Measurements from ENCODE around the gene HAGH. TPM values are rescaled to one million over a fixed set of nuclear protein-coding genes. Genes with fewer than 3 reads are reported as not detected.

Gene HAGH
- total RNA-seq, 6 experiments from 2014 or later: 77.9 to 161 (median 143) TPM

DNA sequence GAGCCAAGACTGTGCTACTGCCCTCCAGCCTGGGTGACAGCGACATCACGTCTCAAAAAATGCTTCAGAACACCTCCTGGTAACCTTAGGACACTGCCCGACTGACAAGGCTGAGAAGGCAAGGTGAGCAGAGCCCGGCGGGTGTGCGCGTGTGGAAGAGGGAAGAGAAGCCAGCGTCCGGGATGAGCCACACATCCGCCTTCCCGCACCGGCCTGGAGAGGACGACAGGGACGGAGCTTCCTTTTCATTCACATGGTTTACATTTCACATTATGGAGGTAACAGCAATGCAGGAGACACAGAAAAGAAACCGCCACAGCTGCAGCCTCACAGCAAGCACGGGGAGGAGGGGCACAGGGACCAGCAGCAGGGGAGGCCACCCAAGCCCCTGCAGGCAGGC, 16.5 kb downstream of the HAGH start:
- no peaks in the 10 kb centered on the region for H3K9me3 ChIP-seq
- no peak overlapping the region for H3K27ac ChIP-seq
- H3K4me3 ChIP-seq: no peak overlapping the region
- WGBS (ENCODE audit: insufficient coverage, low coverage, low lambda C conversion rate, missing lambda C conversion rate): 80% methylated on average over 3 of the region's 16 CpGs
- ATAC-seq (no peak), DNase-seq (no peak)
- H3K4me1 ChIP-seq: peaks cover 0 to 5% (median 0%) of the 10 kb centered on the region in 4 donors
- no peaks in the 10 kb centered on the region for H3K27me3 ChIP-seq
- TF ChIP-seq POLR2A (IDR thresholded peaks at IDR 0.05): no peak
- TF ChIP-seq, protein P1, sequence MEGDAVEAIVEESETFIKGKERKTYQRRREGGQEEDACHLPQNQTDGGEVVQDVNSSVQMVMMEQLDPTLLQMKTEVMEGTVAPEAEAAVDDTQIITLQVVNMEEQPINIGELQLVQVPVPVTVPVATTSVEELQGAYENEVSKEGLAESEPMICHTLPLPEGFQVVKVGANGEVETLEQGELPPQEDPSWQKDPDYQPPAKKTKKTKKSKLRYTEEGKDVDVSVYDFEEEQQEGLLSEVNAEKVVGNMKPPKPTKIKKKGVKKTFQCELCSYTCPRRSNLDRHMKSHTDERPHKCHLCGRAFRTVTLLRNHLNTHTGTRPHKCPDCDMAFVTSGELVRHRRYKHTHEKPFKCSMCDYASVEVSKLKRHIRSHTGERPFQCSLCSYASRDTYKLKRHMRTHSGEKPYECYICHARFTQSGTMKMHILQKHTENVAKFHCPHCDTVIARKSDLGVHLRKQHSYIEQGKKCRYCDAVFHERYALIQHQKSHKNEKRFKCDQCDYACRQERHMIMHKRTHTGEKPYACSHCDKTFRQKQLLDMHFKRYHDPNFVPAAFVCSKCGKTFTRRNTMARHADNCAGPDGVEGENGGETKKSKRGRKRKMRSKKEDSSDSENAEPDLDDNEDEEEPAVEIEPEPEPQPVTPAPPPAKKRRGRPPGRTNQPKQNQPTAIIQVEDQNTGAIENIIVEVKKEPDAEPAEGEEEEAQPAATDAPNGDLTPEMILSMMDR (IDR thresholded peaks at IDR 0.05): no peak
- intact Hi-C loops (cut with DNase I): no loop called here
- H3K36me3 ChIP-seq: peaks cover 0 to 46% (median 27%) of the 10 kb centered on the region in 4 donors

DNA sequence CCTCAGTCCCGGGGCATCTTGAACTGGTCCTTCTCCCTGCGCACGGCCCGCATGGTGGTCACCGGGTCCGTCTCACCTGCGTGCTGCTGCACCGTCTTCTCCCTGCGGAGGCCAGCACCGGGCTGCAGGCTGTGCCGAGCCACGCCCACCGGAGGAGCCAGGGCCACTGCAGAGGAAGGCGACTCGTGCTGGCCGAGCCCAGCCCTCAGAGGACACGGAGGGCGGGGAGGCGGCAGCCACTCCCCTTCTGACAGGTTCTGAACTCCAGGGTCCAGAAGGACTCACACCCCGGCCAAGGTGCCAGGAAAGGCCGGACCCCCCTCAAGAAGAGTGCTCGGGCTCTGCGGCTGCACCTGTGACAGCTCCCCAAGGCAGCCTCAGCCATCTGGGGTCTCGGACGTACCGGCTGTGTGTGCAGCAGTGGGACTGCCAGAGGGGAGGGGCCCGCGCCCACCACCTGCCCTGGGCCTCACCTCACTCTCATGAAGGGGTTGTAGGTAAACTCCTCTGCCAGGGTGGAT, 17.3 kb downstream of the HAGH start:
- WGBS (ENCODE audit: insufficient coverage, low coverage, low lambda C conversion rate, missing lambda C conversion rate): 96% methylated on average over 5 of the region's 28 CpGs
- TF ChIP-seq POLR2A (IDR thresholded peaks at IDR 0.05): no peak
- TF ChIP-seq, protein P1 (IDR thresholded peaks at IDR 0.05): no peak
- no peak overlapping the region for H3K4me3 ChIP-seq
- no peak for DNase-seq
- ATAC-seq: peak in 1 of 4 donors; percentile 4
- intact Hi-C loops (cut with DNase I): no loop called here
- no peaks in the 10 kb centered on the region for H3K27me3 ChIP-seq
- no peaks in the 10 kb centered on the region for H3K9me3 ChIP-seq
- H3K27ac ChIP-seq: no peak overlapping the region
- H3K4me1 ChIP-seq: peaks cover 0 to 5% (median 0%) of the 10 kb centered on the region in 4 donors
- H3K36me3 ChIP-seq: peaks cover 0 to 43% (median 24%) of the 10 kb centered on the region in 4 donors

DNA sequence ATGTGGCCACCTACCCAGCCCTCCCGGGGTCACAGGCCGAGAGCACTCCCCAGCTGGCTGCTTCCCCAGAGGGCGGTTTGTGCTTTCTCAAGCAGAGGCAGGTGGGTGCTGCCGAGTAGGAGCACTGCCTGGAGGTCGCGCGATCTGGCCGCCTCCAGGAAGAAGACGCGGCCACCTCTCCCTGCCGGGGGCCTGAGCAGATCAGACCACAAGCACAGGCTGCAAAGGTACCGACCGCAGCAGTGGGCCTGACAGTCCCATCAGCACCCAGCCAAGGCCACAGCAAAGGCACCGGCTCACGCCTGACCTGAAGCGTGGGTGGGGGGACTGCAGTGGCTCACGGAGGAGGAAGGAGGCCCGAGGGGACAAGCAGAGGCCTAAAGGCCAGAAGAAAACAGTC, 17.9 kb downstream of the HAGH start:
- ATAC-seq: no peak
- H3K27ac ChIP-seq: no peak overlapping the region
- H3K4me1 ChIP-seq: peaks cover 0 to 5% (median 0%) of the 10 kb centered on the region in 4 donors
- DNase-seq: no peak
- no peak overlapping the region for H3K4me3 ChIP-seq
- 89% methylated on average over 6 of the region's 18 CpGs for WGBS (ENCODE audit: insufficient coverage, low coverage, low lambda C conversion rate, missing lambda C conversion rate)
- TF ChIP-seq POLR2A (IDR thresholded peaks at IDR 0.05): no peak
- TF ChIP-seq, protein P1 (IDR thresholded peaks at IDR 0.05): no peak
- H3K27me3 ChIP-seq: no peaks in the 10 kb centered on the region
- no peaks in the 10 kb centered on the region for H3K9me3 ChIP-seq
- peaks cover 0 to 39% (median 22%) of the 10 kb centered on the region in 4 donors for H3K36me3 ChIP-seq
- intact Hi-C loops (cut with DNase I): no loop called here

DNA sequence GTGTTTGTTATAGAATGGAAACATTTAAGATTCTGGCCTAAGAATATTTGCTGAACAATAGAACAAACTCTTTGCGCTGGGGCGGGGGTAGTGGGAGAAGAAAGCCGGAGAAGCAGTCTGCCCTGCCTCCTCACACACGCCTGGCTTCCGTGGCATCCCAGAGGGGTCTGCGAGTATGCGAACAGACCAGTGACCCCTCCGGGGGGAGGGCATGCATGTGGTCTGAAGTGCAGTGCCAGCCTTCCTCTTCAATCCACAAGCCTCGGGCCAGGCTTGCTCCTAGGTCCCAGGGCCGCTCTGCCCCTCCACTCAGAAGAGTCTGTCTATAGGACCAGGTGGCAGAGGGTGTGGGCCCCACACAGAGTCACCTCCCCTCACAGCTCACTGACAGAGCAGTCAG, 19.0 kb downstream of the HAGH start:
- TF ChIP-seq POLR2A (IDR thresholded peaks at IDR 0.05): no peak
- TF ChIP-seq, protein P1 (IDR thresholded peaks at IDR 0.05): no peak
- Histone ChIP-seq H3K36me3 (peaks cover 0 to 31% (median 22%) of the 10 kb centered on the region in 4 donors), H3K27me3 (no peaks in the 10 kb centered on the region), H3K27ac (no peak overlapping the region), H3K4me1 (no peaks in the 10 kb centered on the region), H3K9me3 (no peaks in the 10 kb centered on the region), H3K4me3 (no peak overlapping the region)
- 75% methylated on average over 4 of the region's 10 CpGs for WGBS (ENCODE audit: insufficient coverage, low coverage, low lambda C conversion rate, missing lambda C conversion rate)
- DNase-seq (no peak), ATAC-seq (no peak)
- intact Hi-C loops (cut with DNase I): no loop called here

All from right lobe of liver (tissue), 6 donors.